Adipocyte (in vitro differentiated cells): ENCODE data around the gene TBATA.

Experiments
- DNase-seq: peaks from one replicate; pipeline ENCODE4 v3.0.0-alpha.2; 2015; ENCODE audit warnings: low read depth
- H3K27me3 ChIP-seq: replicated peaks from 2 replicates; pipeline ENCODE4 v1.7.0; 2013; ENCODE audit warnings: mild to moderate bottlenecking, low read length, moderate library complexity; ENCODE audit not compliant: control insufficient read depth, insufficient read depth
- H3K36me3 ChIP-seq: 2 replicates; pipeline ENCODE4 v1.7.0; 2013; ENCODE audit warnings: low read length, mild to moderate bottlenecking, moderate library complexity; ENCODE audit not compliant: control insufficient read depth, insufficient read depth, severe bottlenecking
- H3K4me1 ChIP-seq: 2 replicates; pipeline ENCODE4 v1.7.0; 2013; ENCODE audit warnings: mild to moderate bottlenecking, low read length, moderate library complexity; ENCODE audit not compliant: control insufficient read depth, insufficient read depth
- H3K4me3 ChIP-seq: 2 replicates; pipeline ENCODE4 v1.7.0; 2013; ENCODE audit warnings: mild to moderate bottlenecking, low read length, moderate library complexity
- H3K9ac ChIP-seq: 2 replicates; pipeline ENCODE4 v1.7.0; 2013; ENCODE audit warnings: mild to moderate bottlenecking, low read length, moderate library complexity
- H3K9me3 ChIP-seq: 2 replicates; pipeline ENCODE4 v1.7.0; 2013; ENCODE audit warnings: mild to moderate bottlenecking, low read length, moderate library complexity; ENCODE audit not compliant: control insufficient read depth

The TBATA gene

DNA sequence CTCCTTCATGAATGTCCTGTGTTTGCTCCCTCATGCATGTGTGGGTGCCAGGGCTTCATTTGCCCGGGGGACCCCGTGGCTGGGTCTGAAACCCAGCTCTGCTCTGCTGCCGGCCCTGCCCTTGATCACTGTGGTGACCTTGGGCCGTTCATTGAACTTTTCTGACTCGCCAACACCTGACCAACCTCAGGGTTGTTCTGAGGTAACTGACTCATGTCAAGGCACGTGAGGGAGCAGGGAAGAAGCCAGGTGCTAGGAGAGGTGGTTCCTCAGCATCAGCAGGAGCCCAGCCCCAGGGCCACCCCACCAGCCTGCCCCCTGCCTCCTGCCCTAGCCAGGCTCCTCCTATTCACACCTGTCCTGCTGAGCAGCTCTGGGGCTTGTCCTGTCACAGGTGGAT, 47.9 kb downstream of the TBATA start:
- no peak for DNase-seq
- Histone ChIP-seq H3K9me3 (no peaks in the 10 kb centered on the region), H3K36me3 (no peaks in the 10 kb centered on the region), H3K27me3 (no peaks in the 10 kb centered on the region), H3K4me3 (no peak overlapping the region), H3K4me1 (peaks cover 4% of the 10 kb centered on the region), H3K9ac (no peak overlapping the region)

DNA sequence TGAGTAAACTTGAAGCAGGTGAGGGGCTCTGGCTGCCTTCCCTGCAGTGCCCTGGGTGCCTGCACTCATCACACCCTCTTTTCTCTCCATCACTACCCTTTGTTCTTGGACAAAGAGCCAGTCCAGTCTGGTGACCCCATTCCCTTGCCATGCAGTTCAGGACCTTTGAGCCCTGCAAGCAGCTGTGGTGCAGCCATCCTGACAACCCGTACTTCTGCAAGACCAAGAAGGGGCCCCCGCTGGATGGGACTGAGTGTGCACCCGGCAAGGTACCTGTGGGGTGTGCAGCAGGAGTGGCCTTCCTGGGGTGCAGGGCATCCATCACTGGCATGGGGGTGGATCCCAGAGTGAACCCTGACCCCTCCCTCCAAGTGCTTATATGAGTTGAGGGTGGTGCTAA, 48.7 kb downstream of the TBATA start:
- DNase-seq = no peak
- Histone ChIP-seq H3K27me3 (no peaks in the 10 kb centered on the region), H3K36me3 (no peaks in the 10 kb centered on the region), H3K4me3 (no peak overlapping the region), H3K9me3 (no peaks in the 10 kb centered on the region), H3K9ac (no peak overlapping the region), H3K4me1 (no peaks in the 10 kb centered on the region)

DNA sequence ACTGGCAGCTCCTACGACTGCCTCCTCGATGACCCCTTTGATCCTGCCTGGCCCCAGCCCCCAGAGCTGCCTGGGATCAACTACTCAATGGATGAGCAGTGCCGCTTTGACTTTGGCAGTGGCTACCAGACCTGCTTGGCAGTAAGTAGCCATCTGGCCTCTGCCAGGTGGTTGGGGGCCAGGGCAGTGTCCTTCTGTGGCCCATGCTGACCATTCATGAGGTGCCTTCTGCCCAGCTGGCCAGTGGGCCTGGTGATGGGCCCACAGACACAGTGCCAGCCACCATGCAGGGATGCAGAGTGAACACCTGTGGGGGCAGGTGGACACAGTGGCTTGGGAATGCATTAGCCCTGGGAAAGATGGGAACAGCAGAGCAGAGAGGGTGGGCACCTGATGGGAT, 50.0 kb downstream of the TBATA start:
- Histone ChIP-seq H3K9ac (no peak overlapping the region), H3K27me3 (no peaks in the 10 kb centered on the region), H3K4me3 (no peak overlapping the region), H3K9me3 (no peaks in the 10 kb centered on the region), H3K36me3 (no peaks in the 10 kb centered on the region), H3K4me1 (no peaks in the 10 kb centered on the region)
- DNase-seq = no peak

DNA sequence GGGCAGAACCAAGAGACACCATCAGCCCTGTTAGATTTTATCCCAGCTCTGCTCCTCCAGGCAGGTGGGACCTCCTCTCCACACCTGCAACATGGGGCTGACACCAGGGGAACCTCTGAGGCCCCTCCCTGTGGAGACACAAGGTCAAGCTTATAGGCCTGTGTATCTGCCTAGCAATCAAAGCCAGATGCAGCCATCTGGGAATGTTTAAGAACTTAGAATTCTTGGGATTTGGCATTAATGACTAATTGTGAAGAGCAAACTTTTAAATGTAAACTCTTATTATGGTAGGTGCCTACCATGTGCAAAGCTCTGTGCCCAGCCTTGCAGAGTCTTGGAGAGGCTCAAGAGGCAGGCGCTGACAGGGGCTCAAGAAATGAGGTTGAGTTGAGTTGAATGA, 52.1 kb downstream of the TBATA start:
- no peaks in the 10 kb centered on the region for H3K27me3 ChIP-seq
- H3K4me1 ChIP-seq = no peaks in the 10 kb centered on the region
- H3K9ac ChIP-seq = no peak overlapping the region
- DNase-seq = no peak
- H3K4me3 ChIP-seq = no peak overlapping the region
- H3K9me3 ChIP-seq = no peaks in the 10 kb centered on the region
- no peaks in the 10 kb centered on the region for H3K36me3 ChIP-seq

DNA sequence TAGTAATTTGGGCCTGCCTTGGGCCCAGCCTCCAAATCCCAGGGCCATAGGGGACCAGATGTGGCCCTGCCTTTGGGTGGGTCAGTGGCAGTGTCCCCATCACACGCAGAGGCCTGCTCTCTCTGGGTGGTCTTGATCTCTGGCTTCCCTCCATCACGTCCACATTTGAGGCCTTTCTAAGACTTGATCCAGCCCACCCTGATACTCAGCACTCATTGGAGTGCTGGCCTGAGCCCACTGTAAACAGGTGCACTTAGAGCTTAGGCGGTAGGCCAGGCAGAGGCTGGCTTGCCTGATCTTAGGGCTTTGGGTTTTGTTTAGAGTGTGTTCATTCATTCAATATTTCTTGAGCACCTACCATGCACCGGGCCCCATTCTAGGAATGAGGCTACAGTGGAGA, 52.6 kb downstream of the TBATA start:
- H3K36me3 ChIP-seq = no peaks in the 10 kb centered on the region
- DNase-seq = no peak
- no peak overlapping the region for H3K4me3 ChIP-seq
- H3K9ac ChIP-seq = no peak overlapping the region
- H3K9me3 ChIP-seq = no peaks in the 10 kb centered on the region
- H3K27me3 ChIP-seq = no peaks in the 10 kb centered on the region
- no peaks in the 10 kb centered on the region for H3K4me1 ChIP-seq

DNA sequence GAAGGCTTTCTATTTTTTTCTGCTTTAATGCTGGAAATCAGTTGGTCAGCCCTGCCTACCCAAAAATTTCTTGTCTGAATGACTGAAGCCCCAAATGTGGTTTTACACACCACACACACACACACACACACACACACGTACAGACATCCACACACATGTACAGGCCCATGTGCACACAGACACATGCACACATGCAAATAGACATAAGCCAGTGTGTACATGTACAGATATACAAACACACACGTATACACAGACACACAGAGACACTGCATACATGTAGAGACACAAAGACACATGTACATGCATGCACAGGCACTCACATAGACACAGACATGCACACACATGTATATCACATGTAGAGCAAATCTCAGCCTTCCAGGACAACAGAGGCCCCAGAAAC, 54.2 kb downstream of the TBATA start:
- DNase-seq = no peak
- Histone ChIP-seq H3K9ac (no peak overlapping the region), H3K9me3 (no peaks in the 10 kb centered on the region), H3K36me3 (no peaks in the 10 kb centered on the region), H3K4me3 (no peak overlapping the region), H3K27me3 (no peaks in the 10 kb centered on the region), H3K4me1 (no peaks in the 10 kb centered on the region)

DNA sequence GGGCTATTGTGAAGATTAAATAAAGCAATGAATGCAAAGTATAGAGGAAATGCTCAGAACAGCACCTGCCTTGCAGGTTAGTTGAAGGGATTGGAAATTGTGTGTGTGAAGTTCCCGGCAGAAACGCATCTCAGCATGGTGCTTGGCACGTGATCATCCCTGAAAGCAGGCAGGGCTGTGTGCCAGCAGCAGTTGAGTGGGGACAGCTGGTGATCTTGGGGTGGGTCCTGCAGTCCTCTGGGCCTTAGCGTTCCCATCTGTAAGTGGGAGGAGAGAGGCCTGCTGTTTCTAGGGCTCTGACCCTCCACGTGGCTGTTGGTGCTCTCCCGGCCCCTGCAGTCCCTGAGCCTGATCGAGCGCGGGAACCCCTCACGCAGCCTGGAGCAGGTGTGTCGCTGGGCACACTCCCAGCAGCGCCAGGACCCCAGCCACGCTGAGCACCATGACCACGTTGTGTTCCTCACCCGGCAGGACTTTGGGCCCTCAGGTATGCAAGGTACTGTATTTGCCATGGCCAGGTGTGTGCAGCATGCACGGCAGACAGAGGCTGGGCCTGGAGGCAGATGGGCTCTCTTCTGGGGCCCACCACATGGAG, 55.3 kb downstream of the TBATA start:
- Histone ChIP-seq H3K27me3 (no peaks in the 10 kb centered on the region), H3K9me3 (no peaks in the 10 kb centered on the region), H3K4me1 (no peaks in the 10 kb centered on the region), H3K36me3 (no peaks in the 10 kb centered on the region), H3K4me3 (no peak overlapping the region), H3K9ac (no peak overlapping the region)
- no peak for DNase-seq

DNA sequence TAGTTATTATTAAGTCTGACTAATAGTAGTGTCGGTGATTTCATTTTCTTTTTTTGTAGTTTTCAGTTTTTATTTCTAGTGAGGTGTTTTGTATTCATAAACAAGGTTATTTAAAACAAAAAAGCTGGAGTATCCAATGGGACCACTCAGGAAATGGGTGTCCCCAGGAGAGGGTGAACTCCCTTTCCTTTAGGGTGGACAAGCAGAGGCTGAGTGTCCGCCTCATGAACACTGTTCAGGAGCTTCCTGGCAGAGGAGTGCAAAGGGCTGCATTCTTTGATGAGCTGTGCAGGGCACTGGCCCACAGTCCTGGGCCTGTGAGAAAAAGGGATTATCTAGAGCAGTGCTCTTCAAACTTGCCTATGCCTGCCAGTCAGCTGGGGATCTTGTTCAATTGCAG, 56.8 kb downstream of the TBATA start:
- no peaks in the 10 kb centered on the region for H3K9me3 ChIP-seq
- DNase-seq = no peak
- no peak overlapping the region for H3K9ac ChIP-seq
- H3K4me1 ChIP-seq = no peaks in the 10 kb centered on the region
- no peak overlapping the region for H3K4me3 ChIP-seq
- H3K27me3 ChIP-seq = no peaks in the 10 kb centered on the region
- no peaks in the 10 kb centered on the region for H3K36me3 ChIP-seq

DNA sequence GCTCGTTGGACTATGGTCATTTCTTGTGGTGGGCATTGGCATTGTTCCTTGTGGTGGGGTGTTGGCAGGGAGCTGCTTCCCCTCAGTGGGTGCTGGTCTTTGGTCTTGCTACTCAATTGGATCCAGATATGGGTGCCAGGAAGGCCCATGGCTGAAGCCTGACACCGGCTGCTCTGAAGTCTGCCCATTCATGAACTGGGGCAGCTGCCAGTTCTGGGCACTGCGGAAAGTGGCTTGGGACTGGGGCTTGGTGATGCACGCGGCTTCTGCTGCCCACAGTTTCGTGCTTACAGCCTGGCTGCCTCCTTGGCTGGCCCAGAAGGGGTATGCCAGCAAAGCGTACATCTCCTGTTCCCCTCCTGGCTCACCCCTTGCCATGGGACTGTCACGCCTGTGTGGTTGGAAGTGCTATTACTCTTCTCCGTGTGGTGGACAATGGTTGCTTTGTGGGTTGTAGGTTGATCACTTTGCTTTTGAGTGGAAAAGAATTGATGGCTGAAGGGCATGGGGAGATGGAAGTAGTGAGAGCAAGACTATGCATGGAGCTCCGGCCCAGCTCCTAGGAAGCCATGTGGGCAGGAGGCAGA, 58.2 kb downstream of the TBATA start:
- Histone ChIP-seq H3K27me3 (no peaks in the 10 kb centered on the region), H3K9me3 (no peaks in the 10 kb centered on the region), H3K9ac (no peak overlapping the region), H3K36me3 (no peaks in the 10 kb centered on the region), H3K4me1 (no peaks in the 10 kb centered on the region), H3K4me3 (no peak overlapping the region)
- no peak for DNase-seq

DNA sequence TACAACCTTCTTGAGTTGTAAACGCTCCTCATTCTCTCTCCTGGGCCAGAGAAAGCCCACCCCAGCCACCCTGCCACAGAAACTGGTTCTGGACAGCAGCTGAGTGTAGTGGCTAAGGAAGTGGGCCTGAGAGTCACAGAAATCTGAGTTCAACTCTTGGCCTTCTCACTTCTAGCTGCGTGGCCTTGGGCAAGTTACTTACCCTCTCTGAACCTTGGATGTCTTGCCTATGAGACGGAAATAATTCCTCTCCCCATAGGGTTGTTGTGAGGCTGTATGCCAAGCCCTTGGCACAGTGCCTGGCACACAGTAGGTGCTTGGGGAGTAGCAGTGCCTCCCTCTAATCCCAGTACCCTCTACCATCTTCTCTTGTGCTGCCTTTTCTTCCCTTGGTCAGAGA, 61.4 kb downstream of the TBATA start:
- Histone ChIP-seq H3K27me3 (no peaks in the 10 kb centered on the region), H3K36me3 (no peaks in the 10 kb centered on the region), H3K4me3 (no peak overlapping the region), H3K9me3 (no peaks in the 10 kb centered on the region), H3K4me1 (no peaks in the 10 kb centered on the region), H3K9ac (no peak overlapping the region)
- no peak for DNase-seq

DNA sequence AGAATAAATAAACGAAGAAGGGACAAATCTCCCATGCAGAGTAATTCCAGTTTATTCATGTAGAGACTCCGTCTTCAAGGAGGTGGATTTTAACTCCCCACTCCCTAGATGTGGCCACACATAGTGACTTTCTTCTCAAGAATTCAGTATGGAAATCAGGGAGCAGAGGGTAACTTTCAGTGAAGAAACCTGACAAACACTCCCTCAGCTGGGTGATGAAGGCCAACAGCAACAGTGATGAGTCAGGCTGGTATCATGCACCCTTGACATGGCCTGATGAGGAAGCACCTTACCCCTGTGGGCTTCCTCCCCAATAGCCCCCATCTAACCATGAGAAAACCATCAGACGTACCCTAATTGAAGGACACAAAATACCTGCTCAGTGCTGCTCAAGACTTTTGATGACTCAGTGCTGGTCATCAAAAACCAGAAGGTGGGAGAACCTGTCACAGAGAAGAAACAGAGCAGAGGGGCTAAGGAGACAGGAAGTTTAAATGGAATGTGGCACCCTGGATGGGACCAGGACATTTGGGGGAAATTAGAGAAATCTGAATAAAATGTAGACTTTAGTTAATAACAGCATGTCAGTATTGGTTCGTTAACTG, 62.3 kb downstream of the TBATA start:
- Histone ChIP-seq H3K4me1 (no peaks in the 10 kb centered on the region), H3K9me3 (no peaks in the 10 kb centered on the region), H3K9ac (no peak overlapping the region), H3K4me3 (no peak overlapping the region), H3K27me3 (no peaks in the 10 kb centered on the region), H3K36me3 (no peaks in the 10 kb centered on the region)
- DNase-seq = peak; percentile 32
